Neuronal stem cell (in vitro differentiated cells): ENCODE results near the gene SLC25A1.

Source experiments
- DNase-seq: peaks from one replicate; pipeline ENCODE4 v3.0.0-alpha.2; 2013; ENCODE audit warnings: low spot score
- H2AFZ ChIP-seq: one replicate; pipeline ENCODE4 v1.6.1; 2013; ENCODE audit warnings: mild to moderate bottlenecking, low read length, inconsistent platforms
- H2AK5ac ChIP-seq: 2 replicates; pipeline ENCODE4 v1.6.1; 2013; ENCODE audit warnings: low read depth, mild to moderate bottlenecking, inconsistent platforms, low read length, moderate library complexity, mixed read lengths
- H2BK120ac ChIP-seq: 2 replicates; pipeline ENCODE4 v1.6.1; 2013; ENCODE audit warnings: low read depth, mild to moderate bottlenecking, inconsistent platforms, low read length, moderate library complexity, mixed read lengths
- H2BK12ac ChIP-seq: one replicate; pipeline ENCODE4 v1.6.1; 2013; ENCODE audit warnings: low read length, inconsistent platforms
- H2BK15ac ChIP-seq: 2 replicates; pipeline ENCODE4 v1.6.1; 2013; ENCODE audit warnings: mild to moderate bottlenecking, low read length, inconsistent platforms, mixed read lengths
- H2BK5ac ChIP-seq: one replicate; pipeline ENCODE4 v1.6.1; 2013; ENCODE audit warnings: inconsistent platforms, mild to moderate bottlenecking, low read length, moderate library complexity
- H3K14ac ChIP-seq: one replicate; pipeline ENCODE4 v1.6.1; 2013; ENCODE audit warnings: low read length, inconsistent platforms
- H3K18ac ChIP-seq: 2 replicates; pipeline ENCODE4 v1.6.1; 2013; ENCODE audit warnings: low read length, inconsistent platforms
- H3K23ac ChIP-seq: 2 replicates; pipeline ENCODE4 v1.6.1; 2013; ENCODE audit warnings: low read depth, mild to moderate bottlenecking, mixed read lengths, low read length, inconsistent platforms; ENCODE audit not compliant: poor library complexity
- H3K27ac ChIP-seq: replicated peaks from 3 replicates; pipeline ENCODE4 v1.5.1; 2013; ENCODE audit warnings: low read length, inconsistent platforms
- H3K27me3 ChIP-seq, 3 experiments: 2 replicates each; pipeline ENCODE4 v1.6.1; 2013; ENCODE audit warnings: low read length in 3 of 3, mild to moderate bottlenecking in 2 of 3, inconsistent platforms in 1 of 3, low read depth in 1 of 3, mixed read lengths in 1 of 3, moderate library complexity in 1 of 3; ENCODE audit not compliant: control insufficient read depth in 3 of 3, insufficient read depth in 3 of 3
- H3K36me3 ChIP-seq, 2 donors: replicated peaks in 1 of 2; 2 replicates each; pipeline ENCODE4 v1.6.1; 2013; ENCODE audit warnings: low read length in 2 of 2; ENCODE audit not compliant: control insufficient read depth in 2 of 2, insufficient read depth in 2 of 2
- H3K4ac ChIP-seq: 2 replicates; pipeline ENCODE4 v1.6.1; 2013; ENCODE audit warnings: inconsistent platforms, mild to moderate bottlenecking, low read length, moderate library complexity
- H3K4me1 ChIP-seq, 2 donors: 1 replicate in 1 of 2; 2 replicates in 1 of 2; pipeline ENCODE4 v1.6.1; 2013; ENCODE audit warnings: low read length in 2 of 2, low read depth in 1 of 2; ENCODE audit not compliant: control insufficient read depth in 2 of 2, insufficient read depth in 1 of 2
- H3K4me2 ChIP-seq: one replicate; pipeline ENCODE4 v1.6.1; 2013; ENCODE audit warnings: mild to moderate bottlenecking, low read length, inconsistent platforms; ENCODE audit not compliant: insufficient read depth, poor library complexity, severe bottlenecking
- H3K4me3 ChIP-seq, 2 donors: 2 replicates each; pipeline ENCODE4 v1.5.1; 2013; ENCODE audit warnings: low read length in 2 of 2, mild to moderate bottlenecking in 2 of 2, inconsistent platforms in 1 of 2, moderate library complexity in 1 of 2
- H3K79me1 ChIP-seq: one replicate; pipeline ENCODE4 v1.6.1; 2013; ENCODE audit warnings: low read depth, mild to moderate bottlenecking, inconsistent platforms, low read length, moderate library complexity
- H3K9ac ChIP-seq: one replicate; pipeline ENCODE4 v1.6.1; 2013; ENCODE audit warnings: mild to moderate bottlenecking, low read depth, low read length, inconsistent platforms; ENCODE audit not compliant: poor library complexity
- H3K9me3 ChIP-seq, 2 donors: replicated peaks in 1 of 2; 2 replicates each; pipeline versions ENCODE3 to v1.6.1; 2013; ENCODE audit warnings: low read length in 2 of 2, mild to moderate bottlenecking in 2 of 2, inconsistent platforms in 1 of 2, low read depth in 1 of 2, mixed read lengths in 1 of 2, moderate library complexity in 1 of 2; ENCODE audit not compliant: control insufficient read depth in 2 of 2, insufficient read depth in 1 of 2
- H4K8ac ChIP-seq: one replicate; pipeline ENCODE4 v1.6.1; 2013; ENCODE audit warnings: low read depth, mild to moderate bottlenecking, inconsistent platforms, low read length, moderate library complexity
- H4K91ac ChIP-seq: one replicate; pipeline ENCODE4 v1.6.1; 2013; ENCODE audit warnings: low read length, low read depth, mild to moderate bottlenecking, inconsistent platforms; ENCODE audit not compliant: poor library complexity
- WGBS, 2 donors: extraction: QIAGEN DNeasy Blood & Tissue Kit; methylation state at CpG; one replicate each; pipeline ENCODE4 v1.1.7; 2013; ENCODE audit warnings: missing lambda C conversion rate in 2 of 2, mixed read lengths in 1 of 2; ENCODE audit not compliant: insufficient read length in 2 of 2, insufficient replicate concordance in 1 of 2; ENCODE audit errors: extremely low coverage in 2 of 2; 5-methylcytosine and 5-hydroxymethylcytosine counted together

The SLC25A1 gene

GRCh38 chr22:19132693-19133400, 45.7 kb downstream of the SLC25A1 start:
- Histone ChIP-seq H2BK120ac (no peak overlapping the region), H4K8ac (peak overlapping the region; percentile 43), H2AK5ac (no peak overlapping the region), H3K4me2 (no peak overlapping the region), H3K23ac (peak overlapping the region; percentile 65), H3K27ac (no peak overlapping the region), H2BK15ac (no peak overlapping the region), H2AFZ (no peak overlapping the region), H3K18ac (no peak overlapping the region), H3K4ac (no peak overlapping the region), H3K36me3 (peaks cover 47 to 64% of the 10 kb centered on the region in 2 donors), H3K9ac (no peak overlapping the region), H3K4me3 (no peak overlapping the region), H2BK12ac (no peak overlapping the region), H3K79me1 (peaks cover 9% of the 10 kb centered on the region), H3K27me3 (no peaks in the 10 kb centered on the region), H3K14ac (no peak overlapping the region), H3K9me3 (no peaks in the 10 kb centered on the region), H3K4me1 (no peaks in the 10 kb centered on the region), H2BK5ac (no peak overlapping the region), H4K91ac (no peak overlapping the region)
- no peak for DNase-seq
- whole genome bisulfite sequencing, 2 donors, result no CpG with 5 or more reads among the region's 9 CpGs

DNA sequence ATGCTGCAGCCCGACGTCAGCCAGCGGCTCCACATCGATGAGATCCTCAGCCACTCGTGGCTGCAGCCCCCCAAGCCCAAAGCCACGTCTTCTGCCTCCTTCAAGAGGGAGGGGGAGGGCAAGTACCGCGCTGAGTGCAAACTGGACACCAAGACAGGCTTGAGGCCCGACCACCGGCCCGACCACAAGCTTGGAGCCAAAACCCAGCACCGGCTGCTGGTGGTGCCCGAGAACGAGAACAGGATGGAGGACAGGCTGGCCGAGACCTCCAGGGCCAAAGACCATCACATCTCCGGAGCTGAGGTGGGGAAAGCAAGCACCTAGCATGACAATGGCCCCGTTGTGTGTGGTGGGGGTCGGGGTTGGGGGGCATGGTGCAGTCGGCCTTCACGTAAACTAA, 46.4 kb downstream of the SLC25A1 start:
- H2BK12ac ChIP-seq, result no peak overlapping the region

GRCh38 chr22:19131685-19132015, 46.9 kb downstream of the SLC25A1 start:
- Histone ChIP-seq H3K27me3 (no peaks in the 10 kb centered on the region), H3K36me3 (peaks cover 37 to 52% of the 10 kb centered on the region in 2 donors), H2BK15ac (no peak overlapping the region), H2BK5ac (no peak overlapping the region), H3K27ac (no peak overlapping the region), H3K9me3 (no peaks in the 10 kb centered on the region), H4K91ac (no peak overlapping the region), H3K4ac (no peak overlapping the region), H3K9ac (no peak overlapping the region), H3K18ac (no peak overlapping the region), H3K14ac (no peak overlapping the region), H3K79me1 (peaks cover 10% of the 10 kb centered on the region), H3K4me1 (no peaks in the 10 kb centered on the region), H2BK12ac (no peak overlapping the region), H2AFZ (no peak overlapping the region), H3K4me2 (no peak overlapping the region), H4K8ac (no peak overlapping the region), H3K23ac (peak overlapping the region; percentile 59), H3K4me3 (no peak overlapping the region), H2BK120ac (no peak overlapping the region), H2AK5ac (no peak overlapping the region)
- DNase-seq, result no peak
- WGBS, 2 donors, result no CpG with 5 or more reads among the region's 19 CpGs

More for the DNA sequence above, 46.4 kb downstream of the SLC25A1 start:
- Histone ChIP-seq H3K36me3 (peaks cover 41 to 57% of the 10 kb centered on the region in 2 donors), H3K18ac (no peak overlapping the region), H3K27me3 (no peaks in the 10 kb centered on the region), H3K9ac (no peak overlapping the region), H2AK5ac (no peak overlapping the region), H2AFZ (no peak overlapping the region), H3K23ac (peak overlapping the region; percentile 65), H3K27ac (no peak overlapping the region), H2BK5ac (no peak overlapping the region), H3K79me1 (peaks cover 10% of the 10 kb centered on the region), H4K8ac (peak overlapping the region; percentile 43), H2BK15ac (no peak overlapping the region), H4K91ac (no peak overlapping the region), H3K14ac (peak overlapping the region; percentile 38), H3K4me3 (no peak overlapping the region), H2BK120ac (no peak overlapping the region), H3K4me2 (no peak overlapping the region), H3K4ac (no peak overlapping the region), H3K9me3 (no peaks in the 10 kb centered on the region), H3K4me1 (no peaks in the 10 kb centered on the region)
- no CpG with 5 or more reads among the region's 20 CpGs for WGBS, 2 donors
- DNase-seq, result no peak

- Histone ChIP-seq H2BK120ac (no peak within 1 kb of the TSS), H3K4me3 (peak within 1 kb of the TSS in 1 of 2 donors; percentile 29), H3K36me3 (peaks cover 33 to 47% of the 10 kb centered on the region in 2 donors), H3K9ac (peak within 1 kb of the TSS; percentile 12), H3K27ac (no peak within 1 kb of the TSS), H3K9me3 (no peaks in the 10 kb centered on the region), H3K23ac (peak within 1 kb of the TSS; percentile 65), H3K27me3 (peaks cover 0 to 3% (median 0%) of the 10 kb centered on the region in 3 experiments), H2AFZ (no peak within 1 kb of the TSS), H4K91ac (no peak within 1 kb of the TSS), H2AK5ac (no peak within 1 kb of the TSS), H2BK12ac (no peak within 1 kb of the TSS), H3K4ac (no peak within 1 kb of the TSS), H3K4me1 (no peaks in the 10 kb centered on the region), H3K4me2 (no peak within 1 kb of the TSS), H3K79me1 (peaks cover 10% of the 10 kb centered on the region), H2BK5ac (no peak within 1 kb of the TSS), H2BK15ac (no peak within 1 kb of the TSS), H3K14ac (peak within 1 kb of the TSS; percentile 38), H3K18ac (no peak within 1 kb of the TSS), H4K8ac (no peak within 1 kb of the TSS)
- no peak for DNase-seq
- no CpG with 5 or more reads among the region's 27 CpGs for WGBS, 2 donors
Observed at GRCh38 chr22:19130959-19131684, 47.4 kb downstream of the SLC25A1 start, which contains the start of gene TSSK2. TSSK2 (plus strand) TSS chr22:19131308; CDS start chr22:19131400, 92 bp downstream.
